Raji (cell line): ENCODE results near the gene FAM111B.
A peak's percentile ranks its signal among the peaks of the same experiment; 100 is the strongest.

Source experiments
- POLR2A ChIP-seq: IDR thresholded peaks from 2 replicates; pipeline ENCODE4 v1.6.1; 2011; ENCODE audit warnings: low read depth, low read length, control low read depth; ENCODE audit not compliant: insufficient read depth

Gene FAM111B

DNA sequence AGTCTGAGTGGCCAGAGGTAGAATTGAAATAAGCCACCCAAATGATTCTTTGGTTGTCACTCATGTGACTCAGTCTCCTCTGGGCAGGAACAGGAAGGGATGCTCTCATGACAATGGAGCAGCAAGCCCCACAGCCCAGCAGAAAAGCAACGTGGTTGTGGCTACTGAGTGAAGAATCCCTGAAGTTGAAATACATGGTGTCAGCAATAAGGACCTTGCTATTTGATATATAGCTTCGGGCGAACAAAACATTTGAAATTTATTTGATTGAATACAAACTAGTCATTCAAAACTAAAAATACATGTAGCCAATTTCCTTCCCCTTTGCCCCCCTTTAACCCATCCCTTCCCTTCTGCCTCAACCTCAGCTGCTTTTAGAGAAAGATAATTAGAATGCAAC, 50.4 kb downstream of the FAM111B start:
- TF ChIP-seq POLR2A: no peak

DNA sequence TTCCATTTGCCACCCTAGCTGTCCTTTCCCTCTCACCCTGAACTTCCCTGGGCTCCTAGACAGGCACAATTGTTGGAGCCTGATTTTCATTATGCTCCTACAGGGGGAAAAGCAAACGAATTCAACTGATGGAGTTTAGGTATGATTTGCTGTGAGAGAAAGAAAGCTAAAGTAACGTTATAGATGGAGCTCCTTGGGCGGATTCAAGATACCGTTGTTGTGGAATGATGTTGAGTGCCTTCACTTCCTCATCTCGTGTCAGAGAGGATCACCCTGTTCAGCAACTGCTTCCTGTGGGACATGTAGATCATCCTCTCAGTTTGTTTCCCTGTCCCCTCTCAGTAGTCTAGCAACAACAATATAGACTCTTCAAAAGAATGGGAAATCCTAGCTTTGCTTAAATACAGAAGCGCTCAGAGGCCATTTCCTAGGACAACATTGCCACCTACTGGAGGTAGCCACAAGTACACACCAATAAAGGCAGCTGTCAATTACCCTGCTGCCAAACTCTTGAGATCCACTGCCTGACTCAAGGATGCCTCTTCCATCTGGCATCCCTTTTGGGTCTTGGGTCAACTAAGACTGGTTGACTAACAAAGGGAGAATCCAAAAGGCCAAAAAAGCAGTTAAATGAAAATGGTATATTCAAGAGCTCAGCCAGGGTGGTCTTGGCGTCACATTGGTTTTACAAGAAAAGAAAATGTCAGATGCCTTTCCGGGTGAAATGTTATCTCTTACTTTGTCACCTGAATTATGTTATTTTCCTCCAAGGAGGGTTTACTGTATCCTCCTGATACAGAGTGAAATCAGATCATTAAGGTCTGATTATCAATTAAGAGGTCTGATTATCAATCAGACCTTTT, 51.4 kb downstream of the FAM111B start:
- TF ChIP-seq POLR2A: no peak

DNA sequence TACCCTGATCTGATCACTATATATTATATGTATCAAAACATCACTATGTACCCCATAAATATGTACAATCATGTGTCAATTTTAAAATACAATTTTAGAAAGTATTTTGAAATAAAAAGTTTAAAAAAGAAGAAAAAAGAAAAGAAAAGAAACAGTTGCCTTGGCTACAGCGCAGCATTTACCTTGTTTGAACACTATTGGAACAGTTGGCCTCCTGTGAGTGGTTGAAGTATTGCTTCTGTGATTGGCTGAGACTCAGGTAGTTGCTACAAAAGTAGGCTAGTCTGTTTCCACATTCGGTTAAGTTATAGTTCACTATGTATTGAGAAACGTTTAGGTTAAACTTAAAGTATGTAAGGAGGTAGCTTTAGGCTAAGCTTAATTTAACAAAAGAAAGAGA, 57.0 kb downstream of the FAM111B start:
- no peak for TF ChIP-seq POLR2A

DNA sequence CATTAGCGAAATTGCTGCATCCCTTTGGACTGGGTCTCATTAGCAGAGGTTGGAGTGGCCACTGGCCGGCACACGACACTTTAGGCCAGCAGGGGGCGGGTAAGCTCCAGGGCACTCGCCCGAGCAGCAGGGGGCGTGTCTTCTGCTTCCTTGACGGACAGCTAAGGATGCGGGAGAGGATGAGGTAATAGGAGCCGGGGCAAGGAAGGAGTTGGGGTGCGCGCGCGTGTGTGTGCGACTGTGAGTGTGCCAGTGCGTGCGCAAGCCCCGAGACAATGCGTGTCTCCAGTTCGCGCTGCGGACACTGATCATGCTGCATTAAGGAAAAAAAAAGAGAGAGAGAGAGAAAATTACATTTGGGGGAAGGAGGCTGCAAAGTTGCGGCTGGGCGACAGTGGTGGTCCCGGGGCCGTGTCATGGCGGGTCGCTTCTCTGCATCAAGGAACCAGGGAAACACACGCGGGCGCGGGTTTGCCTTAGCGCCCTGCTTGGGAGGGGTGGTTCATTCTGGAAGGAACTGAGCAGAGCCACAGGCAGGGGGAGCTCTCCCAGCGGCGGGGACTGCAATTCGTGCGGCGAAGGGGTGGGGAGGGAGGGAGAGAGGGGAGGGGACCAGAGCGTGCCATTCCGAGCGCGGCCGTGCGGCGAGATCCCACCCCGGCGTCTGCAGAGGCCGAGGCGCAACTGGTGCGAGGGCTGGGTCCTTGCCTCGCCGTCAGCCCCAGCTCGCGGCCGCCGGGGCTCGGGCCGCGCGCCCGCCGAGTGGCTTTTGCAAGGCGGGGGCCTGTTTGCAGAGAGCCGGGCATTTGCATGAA, 64.7 kb downstream of the FAM111B start, which contains the start of gene DTX4:
Gene DTX4 (plus strand): TSS at position 625 of the 815 bp plus-strand sequence. CDS start 464 bp downstream, outside the sequence.
- peak; percentile 61 for TF ChIP-seq POLR2A

DNA sequence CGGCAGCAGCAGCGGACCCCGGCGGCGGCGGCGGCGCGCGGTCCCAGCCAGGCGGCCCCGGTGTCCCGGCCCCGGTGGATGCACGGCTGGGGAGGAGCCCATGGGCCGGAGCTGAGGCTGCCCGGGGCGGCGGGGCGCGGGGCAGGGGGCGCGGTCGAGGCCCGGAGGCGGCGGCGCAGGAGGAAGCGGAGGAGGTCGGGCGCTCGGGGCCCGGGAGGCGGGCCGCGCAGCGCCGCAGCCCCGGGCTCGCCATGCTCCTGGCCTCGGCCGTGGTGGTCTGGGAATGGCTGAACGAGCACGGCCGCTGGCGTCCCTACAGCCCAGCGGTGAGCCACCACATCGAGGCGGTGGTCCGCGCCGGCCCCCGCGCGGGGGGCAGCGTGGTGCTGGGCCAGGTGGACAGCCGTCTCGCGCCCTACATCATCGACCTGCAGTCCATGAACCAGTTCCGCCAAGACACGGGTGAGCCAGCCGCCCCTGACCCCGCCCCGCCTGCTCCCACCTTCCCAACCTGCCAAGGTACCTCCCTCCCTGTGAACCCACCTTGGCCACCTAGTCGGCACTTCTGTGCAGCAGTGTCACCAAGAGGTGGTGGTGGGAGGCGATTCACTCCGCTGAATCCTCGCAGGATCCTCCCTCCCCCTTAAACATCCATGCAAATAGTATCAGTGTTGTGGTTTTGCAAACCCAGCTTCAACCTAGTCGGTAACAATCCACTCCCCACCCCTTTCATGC, 65.5 kb downstream of the FAM111B start:
- TF ChIP-seq POLR2A: peak; percentile 36; the same call in 1 of the 2 replicates

DNA sequence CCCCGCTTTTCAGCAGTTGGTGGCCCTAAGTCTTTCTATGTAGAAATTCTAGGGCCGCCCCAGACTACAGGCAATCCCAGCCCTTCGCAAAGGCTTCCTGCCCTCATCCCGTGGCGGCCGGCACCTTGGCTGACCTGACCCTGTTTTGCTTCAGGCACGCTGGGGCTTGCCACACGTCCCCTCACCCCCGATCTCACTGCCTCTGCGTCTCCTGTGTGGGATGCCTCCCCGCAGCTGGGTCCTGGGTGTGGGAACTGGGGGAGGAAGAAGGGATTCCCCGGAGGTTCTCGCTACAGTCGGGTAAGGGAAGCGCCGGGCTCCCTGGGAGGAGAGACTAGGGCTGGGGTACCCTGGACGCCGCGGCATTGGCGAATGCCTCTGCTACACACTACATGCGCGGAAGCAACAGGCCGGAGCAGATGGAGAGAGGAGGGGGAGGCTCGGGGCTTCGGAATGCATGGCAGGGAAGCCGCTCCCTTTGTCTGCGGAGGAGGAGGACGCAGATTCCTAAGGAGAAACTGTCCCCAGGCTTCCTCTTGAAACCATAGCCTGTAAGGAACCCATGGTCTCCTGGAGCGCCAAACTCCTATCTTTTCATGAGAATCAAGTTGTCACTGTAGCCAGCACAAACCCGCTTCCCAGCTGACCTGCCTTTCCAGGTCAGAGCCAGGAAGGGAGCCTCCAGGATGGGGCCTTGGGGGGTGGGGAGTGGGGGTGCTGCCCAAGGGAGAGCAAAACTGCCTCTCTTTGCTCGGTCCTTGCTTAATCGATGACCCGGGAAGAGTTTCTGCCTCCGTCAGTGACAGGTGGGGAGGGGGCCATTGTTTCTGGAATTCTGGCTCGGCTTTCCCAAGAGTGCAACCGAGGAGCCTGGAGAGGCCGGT, 66.3 kb downstream of the FAM111B start:
- TF ChIP-seq POLR2A: no peak

DNA sequence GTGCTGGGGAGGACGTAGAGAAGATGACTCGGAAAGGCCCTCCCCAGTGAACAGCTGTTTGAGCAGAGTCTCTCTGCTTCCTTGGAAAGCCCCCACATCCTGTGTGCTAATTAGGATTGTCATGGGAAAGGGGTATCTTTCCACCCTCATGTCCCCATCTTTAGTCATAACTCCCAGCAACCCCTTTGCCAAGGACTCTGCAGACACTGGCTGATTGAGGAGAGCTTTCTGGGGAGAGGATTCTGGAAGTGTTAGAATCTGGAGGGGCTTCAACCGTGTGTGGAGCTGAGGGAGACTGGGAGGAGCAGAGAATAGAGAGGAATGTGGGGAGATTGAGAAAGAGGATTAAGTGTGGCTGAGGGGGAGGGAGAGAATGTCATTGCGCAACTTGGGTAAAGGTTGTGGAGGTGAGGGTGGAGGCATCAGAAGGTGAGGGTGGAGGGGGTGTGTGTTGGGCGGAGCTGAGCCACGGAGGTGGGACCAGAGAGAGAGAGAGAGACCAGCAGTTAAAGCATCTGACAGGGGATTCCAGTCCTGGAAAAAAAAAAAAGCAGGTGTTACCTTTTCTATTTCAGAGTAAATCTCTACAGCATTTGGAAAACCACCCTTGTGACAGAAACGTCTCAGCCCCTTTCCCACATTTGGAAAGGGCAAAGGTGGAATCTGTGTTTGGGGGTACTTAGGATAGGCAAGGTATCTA, 67.1 kb downstream of the FAM111B start:
- no peak for TF ChIP-seq POLR2A

DNA sequence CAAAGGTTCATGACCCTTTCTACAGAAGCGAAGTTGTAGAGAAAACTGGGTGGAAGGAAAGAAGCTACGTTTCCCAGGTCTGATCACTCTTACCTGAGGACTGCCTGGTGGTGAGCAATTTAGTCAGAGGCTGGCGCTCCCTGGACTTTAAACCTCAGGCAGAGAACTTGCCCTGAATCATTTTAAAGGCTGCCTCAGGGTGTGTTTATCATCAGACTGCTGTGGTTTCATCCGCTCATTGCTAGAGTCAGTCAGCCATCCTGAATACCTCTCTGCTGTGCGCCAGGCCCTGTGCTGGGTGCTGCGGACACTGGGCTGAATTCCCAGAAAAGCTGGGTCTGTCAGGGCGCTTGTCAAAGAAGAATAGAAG, 67.6 kb downstream of the FAM111B start:
- no peak for TF ChIP-seq POLR2A

DNA sequence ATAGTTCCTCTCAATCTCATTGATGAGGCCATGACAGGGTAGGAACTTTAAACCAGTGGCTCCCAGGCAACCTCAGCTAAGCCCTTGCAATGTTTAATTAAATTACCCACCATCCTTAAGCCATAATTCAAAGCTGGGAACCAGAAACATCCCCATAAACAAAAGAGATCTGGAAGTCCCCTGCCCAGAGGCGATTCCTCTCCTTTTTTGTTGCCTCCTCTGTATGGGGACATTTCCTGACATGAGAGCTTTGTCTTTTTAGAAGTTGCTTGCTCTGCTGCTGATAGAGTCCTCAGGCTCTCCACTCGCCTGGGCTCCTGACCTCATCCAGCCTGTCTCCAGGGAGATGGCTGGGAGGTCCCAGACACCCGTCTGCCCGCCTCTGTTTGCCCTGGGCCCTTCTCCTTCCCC, 68.1 kb downstream of the FAM111B start:
- TF ChIP-seq POLR2A: no peak

DNA sequence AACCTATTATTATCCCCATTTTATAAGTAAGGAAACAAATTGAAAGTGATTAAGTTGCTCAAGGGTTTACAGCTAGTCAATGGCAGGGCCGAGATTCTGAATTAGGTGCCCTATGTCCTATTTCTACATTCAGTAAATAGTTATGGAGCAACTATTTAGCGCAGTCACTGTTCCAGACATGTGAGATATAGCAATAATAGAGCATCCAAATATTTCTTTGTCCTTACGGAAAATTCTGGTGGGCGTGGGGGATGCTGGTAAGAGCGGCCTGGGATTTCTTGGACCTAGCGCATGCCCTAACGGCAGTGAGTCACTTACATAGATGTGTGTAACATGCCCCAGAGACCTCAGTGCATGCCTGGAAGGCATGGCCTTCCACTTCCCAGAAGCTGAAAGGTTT, 69.3 kb downstream of the FAM111B start:
- no peak for TF ChIP-seq POLR2A
